Kidney glomerular epithelial cell (primary cell): Measurements from ENCODE around the gene F11R.
"Not testable (repeated sequence)": the region's sequence is repeated elsewhere in the genome, so short reads cannot be mapped to it uniquely, and the experiment has no call there.

Experiments used
- DNase-seq: peaks from one replicate; lab custom pipeline; 2025; lab: John Stamatoyannopoulos, UW

The F11R gene

GRCh38 chr1:161013131-161013487 lies 7.8 kb downstream of the F11R start:
- DNase-seq, result no peak

GRCh38 chr1:161012420-161012819 lies 8.5 kb downstream of the F11R start:
- no peak for DNase-seq

- no peak for DNase-seq
Measured at GRCh38 chr1:161009602-161010211, 11.2 kb downstream of the F11R start.

- no peak for DNase-seq
Measured at GRCh38 chr1:161008869-161009510, 12.0 kb downstream of the F11R start.

- DNase-seq, result no peak
Measured at GRCh38 chr1:161007369-161007768, 13.6 kb downstream of the F11R start.

GRCh38 chr1:161006563-161006962 lies 14.4 kb downstream of the F11R start:
- no peak for DNase-seq

- no peak for DNase-seq
Measured at GRCh38 chr1:161001525-161001924, 19.4 kb downstream of the F11R start.

GRCh38 chr1:161000736-161001480 lies 20.0 kb downstream of the F11R start:
- DNase-seq, result no peak

GRCh38 chr1:160999376-160999775 lies 21.6 kb downstream of the F11R start:
- DNase-seq, result no peak

GRCh38 chr1:160997323-160998038 lies 23.5 kb downstream of the F11R start:
- DNase-seq, result no peak

GRCh38 chr1:160996178-160996577 lies 24.8 kb downstream of the F11R start:
- peak; percentile 81 for DNase-seq

GRCh38 chr1:160993544-160994193 lies 27.3 kb downstream of the F11R start:
- peak; percentile 20 for DNase-seq

GRCh38 chr1:160992036-160992435 lies 28.9 kb downstream of the F11R start:
- DNase-seq, result not testable (repeated sequence)

GRCh38 chr1:160987359-160988050 lies 33.4 kb downstream of the F11R start:
- no peak for DNase-seq

GRCh38 chr1:160985723-160986122 lies 35.2 kb downstream of the F11R start:
- DNase-seq, result no peak

GRCh38 chr1:160981584-160982411 lies 39.2 kb downstream of the F11R start:
- DNase-seq, result no peak

- no peak for DNase-seq
Measured at GRCh38 chr1:160979286-160979685, 41.7 kb downstream of the F11R start.

GRCh38 chr1:160978510-160978927 lies 42.4 kb downstream of the F11R start:
- no peak for DNase-seq

GRCh38 chr1:160975026-160975425 lies 45.9 kb downstream of the F11R start:
- no peak for DNase-seq

- DNase-seq, result no peak
Measured at GRCh38 chr1:160973491-160973890, 47.5 kb downstream of the F11R start.

- DNase-seq, result no peak
Measured at GRCh38 chr1:160972939-160973338, 48.0 kb downstream of the F11R start.
